Measurements from ENCODE around the gene SELENOP.

SELENOP gene, protein sequence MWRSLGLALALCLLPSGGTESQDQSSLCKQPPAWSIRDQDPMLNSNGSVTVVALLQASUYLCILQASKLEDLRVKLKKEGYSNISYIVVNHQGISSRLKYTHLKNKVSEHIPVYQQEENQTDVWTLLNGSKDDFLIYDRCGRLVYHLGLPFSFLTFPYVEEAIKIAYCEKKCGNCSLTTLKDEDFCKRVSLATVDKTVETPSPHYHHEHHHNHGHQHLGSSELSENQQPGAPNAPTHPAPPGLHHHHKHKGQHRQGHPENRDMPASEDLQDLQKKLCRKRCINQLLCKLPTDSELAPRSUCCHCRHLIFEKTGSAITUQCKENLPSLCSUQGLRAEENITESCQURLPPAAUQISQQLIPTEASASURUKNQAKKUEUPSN

DNA sequence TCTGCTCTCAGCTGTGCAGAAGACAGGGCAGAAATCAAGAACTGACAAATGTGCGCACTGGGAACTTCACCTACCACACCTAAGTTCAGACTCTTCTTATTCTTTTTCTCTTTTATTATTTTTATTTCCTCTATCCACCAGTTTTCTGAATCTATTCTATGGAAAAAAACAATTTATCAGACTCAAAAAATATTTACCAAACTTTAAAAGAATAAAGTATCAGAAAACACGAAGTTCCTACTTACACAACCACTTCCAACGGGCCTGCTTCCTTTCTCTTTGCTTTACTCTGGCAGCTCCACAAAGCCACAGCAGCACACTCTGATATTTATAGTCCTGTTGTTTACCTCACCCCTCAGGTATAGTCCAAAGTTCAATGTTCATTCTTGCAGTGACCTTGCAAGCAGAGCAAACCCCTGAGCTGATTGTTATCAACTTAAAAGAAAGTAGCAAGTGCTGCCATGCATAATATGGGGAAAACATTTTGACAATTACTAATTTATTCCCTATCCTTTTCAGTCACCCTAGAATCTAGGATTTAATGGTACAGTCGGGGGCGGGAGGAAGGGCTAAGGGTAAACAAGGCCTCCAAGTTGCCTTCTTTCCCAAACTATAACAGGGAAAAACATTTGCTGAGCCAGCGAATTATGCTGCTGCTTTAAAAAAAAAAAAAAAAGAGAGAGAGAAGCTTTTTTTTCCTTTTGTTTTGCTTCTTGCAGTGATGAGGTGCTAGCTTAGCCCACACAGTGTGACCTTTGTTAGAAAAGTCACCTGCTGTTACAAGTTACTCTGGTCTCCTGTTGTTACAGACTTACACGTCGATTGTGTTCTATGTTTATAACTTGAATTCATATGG is at the start of gene SELENOP:
Gene SELENOP, minus strand, starts transcription at position 302 of the 856 bp plus-strand sequence. CDS start 3,539 bp downstream, outside the sequence.
- ChIA-PET CTCF (interaction anchor here (0.6 kb wide), 1 partner anchor 955 kb away, joined by 3 read pairs; no protein-coding TSS in a partner anchor), POLR2A (no interaction called here)
- H3K4me3 ChIP-seq (ENCODE audit: low read depth, low read length): no peak within 1 kb of the TSS
- no peak for DNase-seq (ENCODE audit: low read depth, low spot score)
- TF ChIP-seq, protein P1, sequence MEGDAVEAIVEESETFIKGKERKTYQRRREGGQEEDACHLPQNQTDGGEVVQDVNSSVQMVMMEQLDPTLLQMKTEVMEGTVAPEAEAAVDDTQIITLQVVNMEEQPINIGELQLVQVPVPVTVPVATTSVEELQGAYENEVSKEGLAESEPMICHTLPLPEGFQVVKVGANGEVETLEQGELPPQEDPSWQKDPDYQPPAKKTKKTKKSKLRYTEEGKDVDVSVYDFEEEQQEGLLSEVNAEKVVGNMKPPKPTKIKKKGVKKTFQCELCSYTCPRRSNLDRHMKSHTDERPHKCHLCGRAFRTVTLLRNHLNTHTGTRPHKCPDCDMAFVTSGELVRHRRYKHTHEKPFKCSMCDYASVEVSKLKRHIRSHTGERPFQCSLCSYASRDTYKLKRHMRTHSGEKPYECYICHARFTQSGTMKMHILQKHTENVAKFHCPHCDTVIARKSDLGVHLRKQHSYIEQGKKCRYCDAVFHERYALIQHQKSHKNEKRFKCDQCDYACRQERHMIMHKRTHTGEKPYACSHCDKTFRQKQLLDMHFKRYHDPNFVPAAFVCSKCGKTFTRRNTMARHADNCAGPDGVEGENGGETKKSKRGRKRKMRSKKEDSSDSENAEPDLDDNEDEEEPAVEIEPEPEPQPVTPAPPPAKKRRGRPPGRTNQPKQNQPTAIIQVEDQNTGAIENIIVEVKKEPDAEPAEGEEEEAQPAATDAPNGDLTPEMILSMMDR (IDR thresholded peaks at IDR 0.05; ENCODE audit: insufficient read depth, low read length, missing control alignments): no peak

DNA sequence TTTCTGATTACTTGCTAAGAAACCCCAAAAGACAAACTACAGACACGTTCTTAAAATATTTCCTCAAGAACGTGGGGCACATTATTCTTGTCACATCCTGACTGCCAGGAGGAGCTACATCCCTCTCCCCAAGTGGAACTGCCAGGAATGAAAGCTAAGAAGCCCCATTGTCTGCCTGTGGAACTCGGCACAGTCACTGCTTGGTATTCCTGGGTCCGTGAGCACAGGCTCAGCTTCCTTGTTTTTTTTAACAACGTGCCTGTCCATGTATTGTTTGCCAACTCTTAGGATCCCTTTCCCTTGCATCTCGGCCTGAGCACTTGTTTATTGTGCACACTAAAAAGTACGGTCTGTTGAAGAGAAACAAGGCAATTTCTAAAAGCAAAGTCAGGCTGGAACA is 47.0 kb upstream of the SELENOP start:
- CTCF ChIA-PET: no interaction called here
- TF ChIP-seq, protein P1 (IDR thresholded peaks at IDR 0.05; ENCODE audit: insufficient read depth, low read length, missing control alignments): no peak
- POLR2A ChIA-PET: no interaction called here
- H3K4me3 ChIP-seq (ENCODE audit: low read depth, low read length): no peak overlapping the region
- no peak for DNase-seq (ENCODE audit: low read depth, low spot score)

GRCh38 chr5:42858031-42858643 is 46.4 kb upstream of the SELENOP start:
- no peak for DNase-seq (ENCODE audit: low read depth, low spot score)
- POLR2A ChIA-PET: no interaction called here
- no peak overlapping the region for H3K4me3 ChIP-seq (ENCODE audit: low read depth, low read length)
- CTCF ChIA-PET: no interaction called here
- TF ChIP-seq, protein P1 (IDR thresholded peaks at IDR 0.05; ENCODE audit: insufficient read depth, low read length, missing control alignments): no peak

DNA sequence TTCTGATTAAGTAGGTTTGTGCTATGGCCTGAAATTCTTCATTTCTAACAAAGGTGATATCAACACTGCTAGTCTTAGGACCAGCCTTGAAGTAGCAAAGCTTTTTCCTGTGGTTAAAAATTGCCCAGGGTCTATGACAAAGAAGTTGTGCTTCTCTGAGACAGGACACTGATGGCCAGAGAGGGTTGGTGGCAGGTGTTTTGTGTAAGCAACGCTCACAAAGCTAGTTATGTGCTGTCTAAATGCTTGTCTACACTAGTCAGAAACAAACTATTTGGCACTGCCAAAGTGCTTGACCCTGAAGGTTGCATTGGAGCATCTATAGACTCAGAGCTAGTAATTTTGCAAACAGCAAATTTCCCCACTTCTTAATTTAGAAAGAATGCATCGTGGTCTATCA is 44.1 kb upstream of the SELENOP start:
- POLR2A ChIA-PET: no interaction called here
- H3K4me3 ChIP-seq (ENCODE audit: low read depth, low read length): no peak overlapping the region
- TF ChIP-seq, protein P1 (IDR thresholded peaks at IDR 0.05; ENCODE audit: insufficient read depth, low read length, missing control alignments): no peak
- CTCF ChIA-PET: interaction anchor here (0.9 kb wide), 1 partner anchor 271 kb away, joined by 3 read pairs; no protein-coding TSS in a partner anchor
- no peak for DNase-seq (ENCODE audit: low read depth, low spot score)

- H3K4me3 ChIP-seq (ENCODE audit: low read depth, low read length): no peak overlapping the region
- TF ChIP-seq, protein P1 (IDR thresholded peaks at IDR 0.05; ENCODE audit: insufficient read depth, low read length, missing control alignments): no peak
- POLR2A ChIA-PET: no interaction called here
- DNase-seq (ENCODE audit: low read depth, low spot score): no peak
- CTCF ChIA-PET: interaction anchor here (0.9 kb wide), 1 partner anchor 271 kb away, joined by 3 read pairs; no protein-coding TSS in a partner anchor
These were observed 43.7 kb upstream of the SELENOP start for GRCh38 chr5:42855386-42855785.
